WTC11 (cell line): ENCODE data around the gene SPTAN1. TPM values are rescaled to one million over a fixed set of nuclear protein-coding genes. Genes with fewer than 3 reads are reported as not detected.

ENCODE experiments used
- ATAC-seq: fragments of 200-7000 bp; cut with Tn5 transposase; 2 replicates; pipeline ENCODE4 v1.10.0; 2021; ENCODE audit warnings: mild to moderate bottlenecking, moderate library complexity
- CTCF ChIA-PET: fragments of 300-600 bp; sonication (Branson Sonifier 250); formaldehyde crosslinking; loops from one replicate; lab custom pipeline; 2021; ENCODE audit warnings: antibody characterized with exemption; lab: Charles Lee
- POLR2A ChIA-PET: fragments of 350-600 bp; sonication (Branson Sonifier 250); formaldehyde crosslinking; loops from one replicate; lab custom pipeline; 2021; ENCODE audit warnings: antibody characterized with exemption; lab: Charles Lee
- DNase-seq: peaks from one replicate; pipeline ENCODE4 v3.0.0; 2021; ENCODE audit warnings: low spot score
- H3K27ac Mint-ChIP-seq: 2 replicates; pipeline ENCODE4 v1.8.0; 2021; ENCODE audit warnings: mixed read lengths
- H3K27me3 Mint-ChIP-seq: 2 replicates; pipeline ENCODE4 v1.8.0; 2021; ENCODE audit warnings: low read depth, mild to moderate bottlenecking, moderate library complexity, mixed read lengths
- H3K36me3 Mint-ChIP-seq: 2 replicates; pipeline ENCODE4 v1.8.0; 2021; ENCODE audit warnings: mixed read lengths
- H3K4me1 Mint-ChIP-seq: 2 replicates; pipeline ENCODE4 v1.8.0; 2022; ENCODE audit warnings: mixed read lengths
- H3K4me3 Mint-ChIP-seq: 2 replicates; pipeline ENCODE4 v1.8.0; 2021; ENCODE audit warnings: mild to moderate bottlenecking, moderate library complexity, mixed read lengths
- H3K9me3 Mint-ChIP-seq: 2 replicates; pipeline ENCODE4 v1.8.0; 2021; ENCODE audit warnings: mixed read lengths
- AFF4 ChIP-seq: sonication (generic); formaldehyde crosslinking; IDR thresholded peaks from 2 replicates; pipeline ENCODE4 v1.8.1; 2023; ENCODE audit warnings: mild to moderate bottlenecking, missing genetic modification reagents, borderline replicate concordance
- ATF3 ChIP-seq: sonication (generic); formaldehyde crosslinking; conservative IDR thresholded peaks from 2 replicates; pipeline ENCODE4 v1.8.1; 2022; ENCODE audit warnings: mild to moderate bottlenecking, missing genetic modification reagents
- ELF4 ChIP-seq: sonication (generic); formaldehyde crosslinking; IDR thresholded peaks from 2 replicates; pipeline ENCODE4 v1.8.1; 2022; ENCODE audit warnings: low read depth, mild to moderate bottlenecking, moderate library complexity, missing genetic modification reagents
- ESRRA ChIP-seq: sonication (generic); formaldehyde crosslinking; IDR thresholded peaks from 2 replicates; pipeline ENCODE4 v1.8.1; 2022; ENCODE audit warnings: mild to moderate bottlenecking, missing genetic modification reagents, borderline replicate concordance
- ETV6 ChIP-seq: sonication (generic); formaldehyde crosslinking; IDR thresholded peaks from 2 replicates; pipeline ENCODE4 v1.8.1; 2022; ENCODE audit warnings: mild to moderate bottlenecking, missing genetic modification reagents
- HMGXB4 ChIP-seq: sonication (generic); formaldehyde crosslinking; IDR thresholded peaks from 2 replicates; pipeline ENCODE4 v1.8.1; 2023; ENCODE audit warnings: mild to moderate bottlenecking, moderate library complexity, missing genetic modification reagents
- IRF2 ChIP-seq: sonication (generic); formaldehyde crosslinking; IDR thresholded peaks from 2 replicates; pipeline ENCODE4 v1.8.0; 2022; ENCODE audit warnings: low read depth, missing genetic modification reagents, borderline replicate concordance
- JUN ChIP-seq: sonication (generic); formaldehyde crosslinking; IDR thresholded peaks from 2 replicates; pipeline ENCODE4 v1.8.0; 2023; ENCODE audit warnings: mild to moderate bottlenecking, missing genetic modification reagents
- MLX ChIP-seq: sonication (generic); formaldehyde crosslinking; IDR thresholded peaks from 2 replicates; pipeline ENCODE4 v1.8.1; 2023; ENCODE audit warnings: mild to moderate bottlenecking, missing genetic modification reagents, moderate library complexity
- MXD4 ChIP-seq: fragments of 250-450 bp; sonication (Bioruptor Pico); IDR thresholded peaks from 2 replicates; pipeline ENCODE4 v1.8.0; 2021; ENCODE audit warnings: mild to moderate bottlenecking, moderate library complexity, borderline replicate concordance
- NR2C2 ChIP-seq: sonication (generic); formaldehyde crosslinking; IDR thresholded peaks from 2 replicates; pipeline ENCODE4 v1.8.0; 2022; ENCODE audit warnings: mild to moderate bottlenecking, missing genetic modification reagents
- NR3C1 ChIP-seq: sonication (generic); formaldehyde crosslinking; conservative IDR thresholded peaks from 2 replicates; pipeline ENCODE4 v1.8.1; 2023; ENCODE audit warnings: low read depth, mild to moderate bottlenecking, missing genetic modification reagents
- OVOL2 ChIP-seq: fragments of 250-450 bp; sonication (Bioruptor Pico); IDR thresholded peaks from 2 replicates; pipeline ENCODE4 v1.9.0; 2021; ENCODE audit warnings: mild to moderate bottlenecking, borderline replicate concordance
- RORB ChIP-seq: fragments of 250-450 bp; sonication (Bioruptor Pico); IDR thresholded peaks from 2 replicates; pipeline ENCODE4 v1.9.0; 2021; ENCODE audit warnings: mild to moderate bottlenecking
- SMAD4 ChIP-seq: sonication (generic); formaldehyde crosslinking; IDR thresholded peaks from 2 replicates; pipeline ENCODE4 v1.8.0; 2022; ENCODE audit warnings: mild to moderate bottlenecking, missing genetic modification reagents
- TCF7 ChIP-seq: sonication (generic); formaldehyde crosslinking; IDR thresholded peaks from 2 replicates; pipeline ENCODE4 v1.8.0; 2022; ENCODE audit warnings: mild to moderate bottlenecking, low read depth, missing genetic modification reagents, moderate library complexity
- TEAD1 ChIP-seq: sonication (generic); formaldehyde crosslinking; IDR thresholded peaks from 2 replicates; pipeline ENCODE4 v1.8.0; 2022; ENCODE audit warnings: mild to moderate bottlenecking, missing genetic modification reagents
- ZBTB21 ChIP-seq: sonication (generic); formaldehyde crosslinking; IDR thresholded peaks from 2 replicates; pipeline ENCODE4 v1.8.1; 2023; ENCODE audit warnings: mild to moderate bottlenecking, missing genetic modification reagents, borderline replicate concordance
- ZNF396 ChIP-seq: fragments of 250-450 bp; sonication (Bioruptor Pico); IDR thresholded peaks from 2 replicates; pipeline ENCODE4 v1.8.0; 2021; ENCODE audit warnings: mild to moderate bottlenecking, moderate library complexity, borderline replicate concordance
- ZNF416 ChIP-seq: fragments of 250-450 bp; sonication (Bioruptor Pico); IDR thresholded peaks from 2 replicates; pipeline ENCODE4 v1.9.0; 2021; ENCODE audit warnings: mild to moderate bottlenecking, inconsistent platforms
- ZNF512 ChIP-seq: sonication (generic); formaldehyde crosslinking; IDR thresholded peaks from 2 replicates; pipeline ENCODE4 v1.8.1; 2022; ENCODE audit warnings: missing genetic modification reagents, borderline replicate concordance
- ZNF671 ChIP-seq: fragments of 250-450 bp; sonication (Bioruptor Pico); IDR thresholded peaks from 2 replicates; pipeline ENCODE4 v1.8.0; 2021; ENCODE audit warnings: mild to moderate bottlenecking
- ZSCAN18 ChIP-seq: fragments of 250-450 bp; sonication (Bioruptor Pico); IDR thresholded peaks from 2 replicates; pipeline ENCODE4 v2.1.2; 2022; ENCODE audit warnings: mild to moderate bottlenecking, moderate library complexity
- total RNA-seq: library from RNA; stranded (reverse); gene quantifications from 3 replicates; pipeline ENCODE4 v1.2.3, GENCODE V29; 2021

The SPTAN1 gene
- total RNA-seq, 1 experiment from 2014 or later: 255 TPM

GRCh38 chr9:128588581-128589233 is 36.3 kb downstream of the SPTAN1 start:
- no peak for DNase-seq
- no peak overlapping the region for H3K27ac Mint-ChIP-seq
- peaks cover 83% of the 10 kb centered on the region for H3K36me3 Mint-ChIP-seq
- H3K4me1 Mint-ChIP-seq: no peaks in the 10 kb centered on the region
- no peak for ATAC-seq
- CTCF ChIA-PET: interaction anchor here (0.7 kb wide), 1 partner anchor 150 kb away, joined by 4 read pairs; no protein-coding TSS in a partner anchor
- no peaks in the 10 kb centered on the region for H3K27me3 Mint-ChIP-seq
- H3K9me3 Mint-ChIP-seq: no peaks in the 10 kb centered on the region
- POLR2A ChIA-PET: interaction anchor here (0.6 to 0.7 kb wide), 3 partner anchors 220 to 1235 kb away, joined by 3 to 6 read pairs (median 5); partner anchors contain the start of gene TOR1A
- TF ChIP-seq ZNF671 (CRISPR knock-in tag) (no peak), ZSCAN18 (CRISPR knock-in tag) (no peak), ZNF512 (CRISPR knock-in tag) (no peak), ELF4 (CRISPR knock-in tag) (no peak), RORB (no peak), NR3C1 (CRISPR knock-in tag) (no peak), ZNF416 (CRISPR knock-in tag) (no peak)
- no peak overlapping the region for H3K4me3 Mint-ChIP-seq

- POLR2A ChIA-PET: no interaction called here
- DNase-seq (no peak), ATAC-seq (no peak)
- H3K9me3 Mint-ChIP-seq: no peaks in the 10 kb centered on the region
- H3K4me1 Mint-ChIP-seq: no peaks in the 10 kb centered on the region
- H3K27me3 Mint-ChIP-seq: no peaks in the 10 kb centered on the region
- peaks cover 72% of the 10 kb centered on the region for H3K36me3 Mint-ChIP-seq
- TF ChIP-seq TCF7 (no peak), NR2C2 (CRISPR knock-in tag) (no peak), JUN (CRISPR knock-in tag) (no peak), IRF2 (CRISPR knock-in tag) (no peak), ESRRA (CRISPR knock-in tag) (no peak), MLX (CRISPR knock-in tag) (no peak)
- H3K4me3 Mint-ChIP-seq: no peak overlapping the region
- H3K27ac Mint-ChIP-seq: no peak overlapping the region
- CTCF ChIA-PET: no interaction called here
Measured at GRCh38 chr9:128593039-128593438, 40.7 kb downstream of the SPTAN1 start.

GRCh38 chr9:128593856-128594255 is 41.5 kb downstream of the SPTAN1 start:
- no peak for ATAC-seq
- Mint-ChIP-seq H3K27ac (peak overlapping the region; percentile 58; the same call in 1 of the 2 replicates), H3K9me3 (no peaks in the 10 kb centered on the region), H3K36me3 (peaks cover 73% of the 10 kb centered on the region), H3K27me3 (no peaks in the 10 kb centered on the region), H3K4me3 (no peak overlapping the region), H3K4me1 (no peaks in the 10 kb centered on the region)
- POLR2A ChIA-PET: no interaction called here
- CTCF ChIA-PET: no interaction called here
- no peak for DNase-seq
- TF ChIP-seq ETV6 (CRISPR knock-in tag) (no peak), TEAD1 (CRISPR knock-in tag) (no peak), MXD4 (CRISPR knock-in tag) (no peak), AFF4 (no peak), ZBTB21 (CRISPR knock-in tag) (no peak), ZNF396 (no peak), TCF7 (no peak), ATF3 (no peak), IRF2 (CRISPR knock-in tag) (no peak), HMGXB4 (CRISPR knock-in tag) (no peak), SMAD4 (no peak), OVOL2 (CRISPR knock-in tag) (no peak)
